ENCODE results near the gene PI4KA. TPM values are rescaled to one million over a fixed set of nuclear protein-coding genes. Genes with fewer than 3 reads are reported as not detected.
A peak's percentile ranks its signal among the peaks of the same experiment; 100 is the strongest.

PI4KA gene
- total RNA-seq, 1 donor from 2014 or later, result 110 TPM

DNA sequence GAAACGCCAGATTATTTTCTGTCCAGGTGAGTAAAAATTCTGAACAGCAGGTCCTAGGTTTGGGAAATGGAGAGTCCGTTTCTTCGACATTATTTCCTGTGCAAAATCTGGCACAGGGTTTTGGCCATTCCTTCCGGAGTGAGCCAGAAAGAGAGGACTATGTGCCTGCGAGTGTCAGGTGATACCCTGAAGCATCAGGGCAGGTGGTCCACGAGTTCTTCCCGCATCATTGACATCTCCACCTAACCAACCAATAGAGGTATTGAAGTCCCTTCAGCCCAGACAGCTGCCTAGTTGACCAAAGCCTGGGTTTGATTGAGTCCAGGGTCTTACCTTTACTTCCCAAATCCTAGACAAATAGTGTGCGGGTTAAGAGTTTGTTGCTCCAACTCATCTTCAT, 1.0 kb upstream of the PI4KA start:
- H3K27ac Mint-ChIP-seq, result peak overlapping the region; percentile 80
- peak overlapping the region; percentile 70 for H3K4me3 Mint-ChIP-seq
- no peaks in the 10 kb centered on the region for H3K27me3 Mint-ChIP-seq (ENCODE audit: low read depth)
- no peak for DNase-seq (ENCODE audit: low spot score in 2 of 2, unreplicated experiment in 2 of 2)
- peaks cover 7% of the 10 kb centered on the region for H3K36me3 Mint-ChIP-seq
- H3K4me1 Mint-ChIP-seq, result peaks cover 28% of the 10 kb centered on the region
- H3K9me3 Mint-ChIP-seq, result no peaks in the 10 kb centered on the region
- TF ChIP-seq, protein P1, sequence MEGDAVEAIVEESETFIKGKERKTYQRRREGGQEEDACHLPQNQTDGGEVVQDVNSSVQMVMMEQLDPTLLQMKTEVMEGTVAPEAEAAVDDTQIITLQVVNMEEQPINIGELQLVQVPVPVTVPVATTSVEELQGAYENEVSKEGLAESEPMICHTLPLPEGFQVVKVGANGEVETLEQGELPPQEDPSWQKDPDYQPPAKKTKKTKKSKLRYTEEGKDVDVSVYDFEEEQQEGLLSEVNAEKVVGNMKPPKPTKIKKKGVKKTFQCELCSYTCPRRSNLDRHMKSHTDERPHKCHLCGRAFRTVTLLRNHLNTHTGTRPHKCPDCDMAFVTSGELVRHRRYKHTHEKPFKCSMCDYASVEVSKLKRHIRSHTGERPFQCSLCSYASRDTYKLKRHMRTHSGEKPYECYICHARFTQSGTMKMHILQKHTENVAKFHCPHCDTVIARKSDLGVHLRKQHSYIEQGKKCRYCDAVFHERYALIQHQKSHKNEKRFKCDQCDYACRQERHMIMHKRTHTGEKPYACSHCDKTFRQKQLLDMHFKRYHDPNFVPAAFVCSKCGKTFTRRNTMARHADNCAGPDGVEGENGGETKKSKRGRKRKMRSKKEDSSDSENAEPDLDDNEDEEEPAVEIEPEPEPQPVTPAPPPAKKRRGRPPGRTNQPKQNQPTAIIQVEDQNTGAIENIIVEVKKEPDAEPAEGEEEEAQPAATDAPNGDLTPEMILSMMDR (IDR thresholded peaks at IDR 0.05; ENCODE audit: unreplicated experiment), result no peak

DNA sequence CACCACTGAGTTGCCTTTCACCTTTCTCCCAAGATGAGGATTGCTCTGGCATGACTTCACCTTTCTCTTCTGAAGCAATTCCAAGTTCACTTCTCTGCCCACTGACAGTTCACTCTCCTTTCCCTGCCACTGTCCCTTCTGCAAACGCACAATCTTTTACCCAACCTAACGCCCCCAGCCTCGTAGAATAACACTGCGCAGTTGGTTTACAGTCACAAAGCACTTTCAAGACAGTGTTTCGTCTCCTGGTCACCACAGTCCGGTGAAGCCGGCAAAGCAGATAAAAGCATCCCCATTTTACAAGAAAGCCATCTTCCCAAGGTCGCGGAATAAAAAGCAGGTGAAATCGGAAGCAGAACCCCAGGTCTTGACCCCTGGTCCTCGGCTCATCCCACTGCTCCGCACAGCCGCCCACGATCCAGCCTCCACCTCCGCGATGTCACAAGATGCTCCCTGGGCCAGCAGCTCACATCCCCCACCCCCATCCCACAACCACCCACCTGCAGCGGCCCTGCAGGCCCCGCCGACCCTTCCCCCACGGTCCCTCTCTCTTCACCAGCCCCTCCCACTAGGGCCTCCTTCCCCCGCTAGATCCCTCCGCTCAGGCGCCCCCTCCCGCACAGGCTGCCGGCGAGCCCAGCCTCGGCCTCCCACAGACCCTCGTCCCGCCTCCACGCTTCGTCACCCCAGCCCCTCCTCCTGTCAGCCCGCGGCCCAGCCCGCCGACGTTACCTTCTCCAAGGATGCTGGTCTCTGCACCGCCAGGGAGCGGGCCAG, 585 bp downstream of the PI4KA start:
- peak overlapping the region; percentile 41 for H3K27ac Mint-ChIP-seq
- TF ChIP-seq, protein P1 (IDR thresholded peaks at IDR 0.05; ENCODE audit: unreplicated experiment), result no peak
- H3K9me3 Mint-ChIP-seq, result no peaks in the 10 kb centered on the region
- no peaks in the 10 kb centered on the region for H3K27me3 Mint-ChIP-seq (ENCODE audit: low read depth)
- peak overlapping the region; percentile 70 for H3K4me3 Mint-ChIP-seq
- H3K36me3 Mint-ChIP-seq, result peaks cover 5% of the 10 kb centered on the region
- peaks cover 35% of the 10 kb centered on the region for H3K4me1 Mint-ChIP-seq
- peak; percentile 81 to 89 for DNase-seq (ENCODE audit: low spot score in 2 of 2, unreplicated experiment in 2 of 2)

DNA sequence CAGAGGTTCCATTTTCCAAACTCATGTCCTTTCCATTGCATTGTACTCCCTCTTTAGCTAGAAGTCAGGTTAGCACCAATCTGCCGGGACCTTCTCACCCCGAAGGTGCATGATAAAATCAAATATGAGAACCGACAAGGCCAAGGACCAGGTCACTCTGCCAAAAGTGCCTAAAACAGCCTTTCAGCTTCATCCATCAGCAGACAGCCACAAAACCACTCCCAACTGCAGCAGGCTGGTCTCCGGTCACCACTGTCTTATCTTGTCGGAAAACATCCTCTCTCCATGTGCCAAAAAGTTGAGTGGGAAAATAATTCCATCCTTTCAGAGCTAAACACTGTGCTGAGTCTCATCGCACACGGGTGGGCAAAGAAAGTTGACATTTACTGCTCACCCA, 1.4 kb downstream of the PI4KA start:
- Mint-ChIP-seq H3K36me3 (peaks cover 3% of the 10 kb centered on the region), H3K4me3 (peak overlapping the region; percentile 70), H3K9me3 (no peaks in the 10 kb centered on the region), H3K27ac (peak overlapping the region; percentile 78), H3K4me1 (peaks cover 40% of the 10 kb centered on the region), H3K27me3 (ENCODE audit: low read depth) (no peaks in the 10 kb centered on the region)
- TF ChIP-seq, protein P1 (IDR thresholded peaks at IDR 0.05; ENCODE audit: unreplicated experiment), result no peak
- DNase-seq (ENCODE audit: low spot score in 2 of 2, unreplicated experiment in 2 of 2), result no peak

DNA sequence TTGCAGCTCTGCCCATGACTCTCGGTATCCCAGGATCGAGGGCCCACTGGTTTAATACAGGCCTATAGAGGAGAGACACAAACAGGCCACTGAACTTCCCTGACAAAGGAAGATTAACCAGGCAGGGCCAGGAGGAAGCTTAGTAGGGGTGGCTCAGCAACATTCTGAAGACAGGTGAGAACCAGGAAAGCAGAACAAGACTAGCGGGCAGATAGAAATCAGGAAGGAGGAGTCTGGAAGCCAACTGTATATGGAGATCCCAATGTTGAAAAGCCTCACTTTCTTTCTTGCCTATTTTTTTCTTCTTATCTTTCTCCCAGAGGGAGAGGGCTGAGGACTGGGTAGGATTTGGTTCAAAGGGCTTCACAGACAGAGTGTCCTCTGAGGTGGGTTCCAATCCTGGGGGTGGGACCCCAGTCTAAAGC, 5.4 kb downstream of the PI4KA start:
- Mint-ChIP-seq H3K27me3 (ENCODE audit: low read depth) (no peaks in the 10 kb centered on the region), H3K4me3 (no peak overlapping the region), H3K36me3 (no peaks in the 10 kb centered on the region), H3K27ac (peak overlapping the region; percentile 40), H3K4me1 (peaks cover 34% of the 10 kb centered on the region), H3K9me3 (no peaks in the 10 kb centered on the region)
- TF ChIP-seq, protein P1 (IDR thresholded peaks at IDR 0.05; ENCODE audit: unreplicated experiment), result no peak
- no peak for DNase-seq (ENCODE audit: low spot score in 2 of 2, unreplicated experiment in 2 of 2)

DNA sequence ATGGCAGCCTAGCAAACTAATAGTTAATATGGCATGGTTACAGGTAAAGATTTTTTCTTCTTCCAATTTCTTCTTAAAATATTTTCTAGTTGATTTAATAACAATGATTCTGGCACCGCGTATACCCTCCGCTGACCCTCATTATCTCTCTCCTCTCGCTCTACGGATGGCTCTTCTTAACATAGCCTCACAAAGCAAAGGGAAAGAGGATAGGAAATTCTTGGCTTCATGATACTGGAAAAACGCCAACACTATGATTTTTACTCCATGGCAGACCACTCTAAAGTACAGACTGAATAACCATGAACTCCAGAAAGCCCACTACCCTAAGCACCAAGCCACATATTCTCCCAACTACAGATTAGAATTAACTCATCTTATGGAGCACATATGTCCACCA, 6.1 kb downstream of the PI4KA start:
- no peak for DNase-seq (ENCODE audit: low spot score in 2 of 2, unreplicated experiment in 2 of 2)
- Mint-ChIP-seq H3K4me1 (peaks cover 28% of the 10 kb centered on the region), H3K4me3 (no peak overlapping the region), H3K9me3 (no peaks in the 10 kb centered on the region), H3K27ac (peak overlapping the region; percentile 55), H3K36me3 (no peaks in the 10 kb centered on the region), H3K27me3 (ENCODE audit: low read depth) (no peaks in the 10 kb centered on the region)
- TF ChIP-seq, protein P1 (IDR thresholded peaks at IDR 0.05; ENCODE audit: unreplicated experiment), result no peak

Data from mesothelial cell of epicardium (in vitro differentiated cells).